Activated T-helper 1 cell treated with anti-CD3 and anti-CD28 coated beads, Interleukin-12 subunit alpha, Interleukin-12 subunit beta, Interleukin-2, Interleukin-4 antibody, amounts not matched to agents 30 ng/mL and 10 ng/mL and 1 ng/mL, durations not matched to agents 14 hours and 24 hours and 36 hours (primary cell): ENCODE measurements around the gene TDRD9. TPM values are rescaled to one million over a fixed set of nuclear protein-coding genes. Genes with fewer than 3 reads are reported as not detected.

ENCODE experiments used
- DNase-seq: peaks from one replicate; pipeline ENCODE4 v3.0.0; 2021; ENCODE audit warnings: low spot score
- H3K27ac Mint-ChIP-seq: one replicate; pipeline ENCODE4 v1.8.0; 2021; ENCODE audit warnings: mild to moderate bottlenecking, mixed read lengths
- H3K27me3 Mint-ChIP-seq: one replicate; pipeline ENCODE4 v1.8.0; 2022; ENCODE audit warnings: mild to moderate bottlenecking, moderate library complexity, mixed read lengths; ENCODE audit not compliant: insufficient read depth
- H3K36me3 Mint-ChIP-seq: one replicate; pipeline ENCODE4 v1.8.0; 2021; ENCODE audit warnings: low read depth, mixed read lengths
- H3K4me1 Mint-ChIP-seq: one replicate; pipeline ENCODE4 v1.8.0; 2021; ENCODE audit warnings: low read depth, mixed read lengths
- H3K4me3 Mint-ChIP-seq: one replicate; pipeline ENCODE4 v1.8.0; 2021; ENCODE audit warnings: mild to moderate bottlenecking, moderate library complexity, mixed read lengths
- H3K9me3 Mint-ChIP-seq: one replicate; pipeline ENCODE4 v1.8.0; 2021; ENCODE audit warnings: mixed read lengths
- intact Hi-C: fragments of 100-400 bp; cut with micrococcal nuclease; formaldehyde crosslinking; loops from one replicate; pipeline ENCODE4 v1.15.1; 2024
- total RNA-seq: library from RNA; stranded (reverse); gene quantifications from 2 replicates; pipeline ENCODE4 v1.2.3, GENCODE V29; 2022

The TDRD9 gene
- total RNA-seq, 1 donor from 2014 or later = not detected

- Mint-ChIP-seq H3K9me3 (no peaks in the 10 kb centered on the region), H3K4me1 (no peaks in the 10 kb centered on the region), H3K27ac (no peak overlapping the region), H3K36me3 (no peaks in the 10 kb centered on the region), H3K4me3 (no peak overlapping the region), H3K27me3 (no peaks in the 10 kb centered on the region)
- intact Hi-C loops = no loop called here
- no peak for DNase-seq
Observed at GRCh38 chr14:104101651-104102281, 173.5 kb downstream of the TDRD9 start.

Other genes with a start within 250 kb of the TDRD9 start
- 67.1 and 69.5 TPM in 2 replicates for gene XRCC3, start 213.0 kb upstream of the TDRD9 start, total RNA-seq
- gene ZFYVE21, start 212.6 kb upstream of the TDRD9 start, total RNA-seq = 21.5 and 24.7 TPM in 2 replicates
- 9.6 and 9.8 TPM in 2 replicates for gene PPP1R13B, start 80.9 kb upstream of the TDRD9 start, total RNA-seq
- not detected in 2 replicates for gene RD3L, start 14.1 kb downstream of the TDRD9 start, total RNA-seq
- gene ASPG, start 157.2 kb downstream of the TDRD9 start, total RNA-seq = not detected in 2 replicates
- gene KIF26A, start 210.1 kb downstream of the TDRD9 start, total RNA-seq = 0.05 and 0.17 TPM in 2 replicates